GM21825 (cell line): ENCODE measurements around the gene LGR4.
"Not testable (repeated sequence)": the region's sequence is repeated elsewhere in the genome, so short reads cannot be mapped to it uniquely, and the experiment has no call there.

Experiments
- ATAC-seq: cut with Tn5 transposase; IDR thresholded peaks from one replicate; pipeline ENCODE4 v1.9.1; 2021; ENCODE audit warnings: mild to moderate bottlenecking, moderate library complexity; ENCODE audit not compliant: unreplicated experiment

Gene LGR4

GRCh38 chr11:27460158-27460978, 12.2 kb downstream of the LGR4 start:
- no peak for ATAC-seq

GRCh38 chr11:27459191-27459590, 13.4 kb downstream of the LGR4 start:
- no peak for ATAC-seq

- no peak for ATAC-seq
Observed at GRCh38 chr11:27458182-27458581, 14.4 kb downstream of the LGR4 start.

- no peak for ATAC-seq
Observed at GRCh38 chr11:27456795-27457329, 15.7 kb downstream of the LGR4 start.

GRCh38 chr11:27456140-27456794, 16.3 kb downstream of the LGR4 start:
- ATAC-seq: no peak

- no peak for ATAC-seq
Observed at GRCh38 chr11:27455667-27456066, 16.9 kb downstream of the LGR4 start.

GRCh38 chr11:27453701-27454100, 18.9 kb downstream of the LGR4 start:
- no peak for ATAC-seq

- ATAC-seq: no peak
Observed at GRCh38 chr11:27452147-27452546, 20.4 kb downstream of the LGR4 start.

- ATAC-seq: no peak
Observed at GRCh38 chr11:27451244-27451965, 21.2 kb downstream of the LGR4 start.

- not testable (repeated sequence) for ATAC-seq
Observed at GRCh38 chr11:27448184-27448540, 24.4 kb downstream of the LGR4 start.

GRCh38 chr11:27447288-27448183, 25.1 kb downstream of the LGR4 start:
- no peak for ATAC-seq

GRCh38 chr11:27445625-27446024, 27.0 kb downstream of the LGR4 start:
- ATAC-seq: no peak

GRCh38 chr11:27444801-27445215, 27.8 kb downstream of the LGR4 start:
- no peak for ATAC-seq

GRCh38 chr11:27443746-27444507, 28.7 kb downstream of the LGR4 start:
- ATAC-seq: no peak

GRCh38 chr11:27443227-27443626, 29.4 kb downstream of the LGR4 start:
- ATAC-seq: no peak

GRCh38 chr11:27440090-27440489, 32.5 kb downstream of the LGR4 start:
- no peak for ATAC-seq

GRCh38 chr11:27438595-27438981, 34.0 kb downstream of the LGR4 start:
- ATAC-seq: no peak

- no peak for ATAC-seq
Observed at GRCh38 chr11:27437829-27438594, 34.6 kb downstream of the LGR4 start.

- no peak for ATAC-seq
Observed at GRCh38 chr11:27436916-27437315, 35.7 kb downstream of the LGR4 start.
